GM21825 (cell line): ENCODE measurements around the gene LBHD2.
"Not testable (repeated sequence)": the region's sequence is repeated elsewhere in the genome, so short reads cannot be mapped to it uniquely, and the experiment has no call there.

ENCODE experiments used
- ATAC-seq: cut with Tn5 transposase; IDR thresholded peaks from one replicate; pipeline ENCODE4 v1.9.1; 2021; ENCODE audit warnings: mild to moderate bottlenecking, moderate library complexity; ENCODE audit not compliant: unreplicated experiment

The LBHD2 gene

DNA sequence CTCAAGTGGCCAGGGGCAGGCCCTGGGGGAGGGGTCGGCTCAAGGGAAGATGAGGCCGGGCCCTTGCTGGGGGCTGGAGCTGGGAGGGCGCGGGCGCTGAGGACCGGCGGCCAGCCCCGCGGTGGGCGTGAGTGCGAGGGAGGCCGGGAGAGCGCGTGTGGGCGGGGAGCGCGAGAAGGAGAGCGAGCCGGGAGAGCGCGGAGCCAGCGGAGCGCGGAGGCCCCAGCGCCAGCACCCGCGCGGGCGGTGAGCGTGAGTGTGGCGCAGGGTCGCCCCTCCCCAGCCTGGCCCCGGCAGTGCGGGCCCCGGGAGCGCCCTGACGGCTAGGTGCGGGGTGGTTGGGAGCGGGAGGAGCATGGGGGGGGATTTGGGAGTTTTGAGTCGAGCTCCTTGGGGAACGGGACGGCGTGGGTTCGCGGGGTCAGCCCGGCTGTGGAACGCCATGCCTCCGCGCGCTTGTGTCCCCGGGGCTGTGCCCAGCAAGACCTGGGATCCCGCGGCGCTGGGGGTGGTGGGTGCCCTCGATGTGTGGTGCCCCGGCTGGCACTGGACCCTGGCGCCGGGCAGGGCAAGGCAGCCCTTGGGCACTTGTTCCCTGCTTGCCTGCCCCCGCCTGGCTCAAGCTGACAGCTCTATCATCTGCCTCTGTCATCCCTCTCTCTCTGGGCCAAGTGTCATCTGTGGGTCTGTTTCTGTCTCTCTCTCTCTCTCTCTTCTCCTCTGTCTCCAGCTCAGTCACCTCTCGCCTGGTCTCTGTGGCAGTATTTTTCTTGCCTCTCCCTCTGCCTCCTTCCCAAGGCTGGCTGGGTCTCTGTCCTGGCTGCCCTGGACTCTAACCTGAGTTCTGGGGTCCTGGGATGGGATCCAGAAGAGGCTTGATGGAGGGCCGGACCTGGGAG is at the start of gene LBHD2:
LBHD2 (plus strand) TSS at position 190 of the 899 bp plus-strand sequence. CDS start 1,803 bp downstream, outside the sequence.
- ATAC-seq = no peak

DNA sequence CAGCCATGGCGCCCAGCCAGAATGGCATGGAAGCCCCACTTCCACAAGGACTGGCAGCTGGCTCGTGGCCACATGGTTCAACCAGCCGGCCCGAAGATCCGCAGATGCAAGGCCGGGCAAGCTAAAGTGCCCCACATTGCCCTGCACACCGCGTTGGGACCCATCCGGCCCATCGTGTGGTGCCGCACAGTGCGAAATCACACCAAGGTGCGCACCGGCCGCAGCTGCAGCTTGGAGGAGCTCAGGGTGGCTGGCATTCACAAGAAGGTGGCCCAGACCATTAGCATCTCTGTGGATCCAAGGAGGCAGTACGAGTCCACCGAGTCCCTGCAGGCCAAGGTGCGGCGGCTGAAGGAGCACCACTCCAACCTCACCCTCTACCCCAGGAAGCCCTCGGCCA is 42.5 kb upstream of the LBHD2 start:
- no peak for ATAC-seq

GRCh38 chr14:103043257-103044015 is 40.6 kb upstream of the LBHD2 start:
- no peak for ATAC-seq

DNA sequence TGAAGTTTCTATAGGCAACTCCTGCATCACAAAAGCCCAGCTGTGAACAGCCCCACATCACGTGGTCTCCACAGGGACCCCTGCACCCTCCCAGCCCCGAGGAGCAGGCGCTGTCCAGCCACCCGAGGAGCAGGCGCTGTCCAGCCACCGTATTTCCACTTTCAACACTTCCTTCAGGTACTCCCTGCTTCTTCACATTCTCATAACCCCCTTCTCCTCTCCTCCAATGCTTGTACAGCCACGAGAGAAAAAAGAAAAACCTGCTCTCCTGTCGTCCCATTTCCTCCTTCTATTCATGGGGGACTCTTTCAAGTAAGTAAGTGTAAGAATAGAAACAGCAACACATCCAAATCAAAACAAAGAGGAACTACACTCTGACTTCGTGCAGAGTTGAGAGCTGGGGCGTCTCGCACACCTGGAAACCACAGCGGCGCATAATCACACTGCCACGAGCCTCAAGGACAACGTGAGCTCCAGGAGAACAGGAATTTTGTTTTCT is 38.6 kb upstream of the LBHD2 start:
- peak; percentile 52 for ATAC-seq

GRCh38 chr14:103047453-103047852 is 36.6 kb upstream of the LBHD2 start:
- not testable (repeated sequence) for ATAC-seq

DNA sequence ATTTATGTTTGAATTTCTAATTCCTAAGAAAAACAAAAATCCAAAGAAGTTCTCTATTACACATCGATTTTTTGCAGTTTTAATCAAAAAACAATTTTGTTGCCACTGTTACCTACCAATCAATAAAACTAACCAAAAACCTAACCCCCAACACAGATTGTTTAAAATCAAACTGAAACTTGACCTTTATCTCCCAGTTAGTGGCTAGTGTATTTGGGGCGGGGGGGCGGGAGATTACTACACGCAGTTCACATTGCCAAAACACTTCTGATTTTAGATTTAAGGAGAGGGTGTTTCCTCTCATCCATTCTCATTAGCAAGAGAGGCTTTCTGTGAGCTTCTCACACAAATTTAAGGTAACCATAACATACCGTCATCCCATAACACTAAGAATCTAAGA is 33.1 kb upstream of the LBHD2 start:
- ATAC-seq = no peak

GRCh38 chr14:103052407-103052806 is 31.6 kb upstream of the LBHD2 start:
- no peak for ATAC-seq

GRCh38 chr14:103055695-103056094 is 28.3 kb upstream of the LBHD2 start:
- ATAC-seq = no peak

DNA sequence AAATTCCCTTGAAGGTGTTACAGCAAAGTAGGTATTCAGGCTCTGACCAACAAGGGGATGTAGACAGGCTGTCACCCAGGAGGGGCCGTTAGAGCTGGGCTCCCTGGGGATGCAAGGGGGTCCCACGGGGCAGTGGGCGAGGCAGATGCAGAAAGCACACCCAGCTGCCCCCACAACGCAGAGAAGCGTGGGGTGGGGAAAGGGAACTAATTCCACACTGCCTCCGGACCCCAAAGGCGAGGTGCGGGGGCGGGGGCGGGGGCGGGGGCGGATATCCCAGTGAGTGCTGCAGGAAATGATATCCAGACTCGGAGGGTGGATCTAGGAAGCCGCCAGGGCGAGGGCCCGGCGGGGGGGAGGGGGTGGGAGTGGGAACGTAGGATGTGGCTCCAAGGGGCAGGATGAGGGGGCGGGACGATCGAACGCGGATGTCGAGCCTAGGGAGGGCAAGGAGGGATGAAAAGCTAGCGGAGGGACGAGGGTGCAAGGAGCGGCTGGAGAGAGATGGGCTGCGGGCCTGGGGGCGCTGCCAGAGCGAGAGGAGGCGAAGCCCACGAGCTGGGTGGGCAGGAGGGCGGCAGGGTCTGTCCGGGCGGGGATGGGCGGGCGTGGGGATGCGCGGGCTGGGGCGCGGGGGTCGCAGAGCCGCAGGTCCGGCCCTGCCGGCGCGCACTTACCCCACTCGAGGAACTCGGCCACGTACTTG is 27.5 kb upstream of the LBHD2 start:
- no peak for ATAC-seq

DNA sequence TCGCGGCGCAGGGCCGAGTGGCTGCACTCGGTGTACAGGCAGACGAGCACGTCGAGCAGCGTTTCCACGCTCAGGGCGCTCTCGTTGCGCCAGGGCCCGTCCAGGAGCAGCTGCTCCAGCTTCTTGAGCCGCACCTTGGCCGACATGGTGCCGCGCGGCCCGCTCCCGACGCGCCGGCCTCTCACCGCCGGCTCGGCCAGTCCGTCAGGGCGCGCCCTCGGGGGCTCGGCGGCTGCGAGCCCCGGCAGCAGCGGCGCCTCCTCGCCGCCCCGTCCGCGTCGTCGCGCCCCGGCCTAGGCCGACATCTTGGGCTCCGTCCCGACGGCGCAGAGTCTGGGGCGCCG is 27.0 kb upstream of the LBHD2 start:
- ATAC-seq = no peak

DNA sequence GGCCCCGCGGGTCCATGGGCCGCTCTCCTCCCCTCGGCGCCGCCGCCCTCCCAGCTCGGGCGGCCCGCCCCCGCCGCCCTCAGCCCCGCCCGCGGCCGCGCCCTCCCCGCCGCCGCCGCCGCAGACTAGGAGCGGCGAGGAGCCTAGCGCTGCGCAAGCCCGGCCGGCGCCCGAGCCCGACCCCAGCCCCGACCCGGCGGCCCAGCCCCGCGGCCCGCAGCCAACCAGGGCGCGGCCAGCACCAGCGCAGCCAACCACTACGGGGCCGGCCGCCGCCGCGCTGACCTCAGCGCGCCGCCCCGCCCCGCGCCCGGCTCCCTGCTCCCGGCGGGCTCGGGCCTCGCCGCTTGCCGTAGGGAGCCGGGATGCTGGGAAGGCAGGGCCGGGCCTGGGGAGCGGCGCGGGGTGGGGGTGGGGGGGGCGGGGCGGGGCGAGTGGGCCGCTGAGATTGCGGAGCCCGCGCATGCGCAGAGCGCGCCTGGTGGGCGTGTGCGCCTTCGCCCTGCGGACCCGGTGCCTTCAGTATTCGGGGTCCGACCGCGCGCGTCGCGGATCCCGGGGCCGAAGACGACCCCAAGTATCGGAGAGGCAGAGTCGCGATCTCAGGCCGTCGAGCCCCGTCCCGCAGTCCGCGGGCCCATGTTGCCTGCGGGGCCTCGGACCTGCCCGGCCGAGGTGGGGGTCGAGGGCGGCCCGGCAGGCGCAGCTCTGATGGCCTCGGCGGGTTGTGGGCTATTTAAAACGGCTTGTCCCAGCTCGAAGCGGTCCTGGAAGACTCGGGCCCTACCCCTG is 26.4 kb upstream of the LBHD2 start, which contains the start of gene CDC42BPB:
CDC42BPB (minus strand) TSS at position 178 of the 792 bp plus-strand sequence. CDS start 376 bp downstream, outside the sequence.
- ATAC-seq = peak; percentile 69

DNA sequence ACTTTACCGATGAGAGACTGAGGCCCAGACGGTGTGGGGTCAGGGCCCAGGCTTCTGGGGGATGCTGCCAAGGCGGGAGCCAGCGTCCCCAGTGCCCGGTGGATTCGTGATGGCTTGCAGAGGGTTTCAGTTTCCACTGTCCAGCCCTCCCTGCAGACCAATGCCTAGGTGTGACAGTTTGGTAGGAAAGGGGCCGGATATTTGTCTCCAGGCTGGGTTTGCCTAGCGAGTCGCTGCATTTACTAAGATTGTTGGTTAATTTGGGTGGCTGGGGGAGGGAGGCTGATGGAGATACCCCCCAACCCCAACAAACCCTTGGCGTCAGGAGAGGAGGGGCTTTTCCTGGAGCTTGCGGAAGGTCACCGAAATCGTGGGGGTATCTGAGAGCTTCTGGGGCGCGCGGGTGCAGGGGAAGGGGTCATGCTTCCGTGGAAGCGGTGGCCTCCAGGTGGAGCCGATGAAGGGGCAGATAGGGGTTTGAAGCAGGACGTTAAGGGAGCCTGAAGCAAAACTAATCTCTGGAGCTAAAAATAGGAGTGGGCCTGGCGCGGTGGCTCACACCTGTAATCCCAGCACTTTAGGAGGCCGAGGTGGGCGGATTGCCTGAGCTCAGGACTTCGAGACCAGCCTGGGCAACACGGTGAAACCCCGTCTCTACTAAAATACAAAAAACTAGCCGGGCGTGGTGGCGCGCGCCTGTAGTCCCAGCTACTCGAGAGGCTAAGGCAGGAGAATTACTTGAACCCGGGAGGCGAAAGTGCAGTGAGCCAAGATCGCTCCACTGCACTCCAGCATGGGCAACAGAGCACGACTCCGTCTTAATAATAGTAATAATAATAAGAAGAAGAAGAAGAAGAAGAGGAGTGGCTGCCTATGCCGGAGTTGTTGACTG is 25.6 kb upstream of the LBHD2 start:
- peak; percentile 1 for ATAC-seq

DNA sequence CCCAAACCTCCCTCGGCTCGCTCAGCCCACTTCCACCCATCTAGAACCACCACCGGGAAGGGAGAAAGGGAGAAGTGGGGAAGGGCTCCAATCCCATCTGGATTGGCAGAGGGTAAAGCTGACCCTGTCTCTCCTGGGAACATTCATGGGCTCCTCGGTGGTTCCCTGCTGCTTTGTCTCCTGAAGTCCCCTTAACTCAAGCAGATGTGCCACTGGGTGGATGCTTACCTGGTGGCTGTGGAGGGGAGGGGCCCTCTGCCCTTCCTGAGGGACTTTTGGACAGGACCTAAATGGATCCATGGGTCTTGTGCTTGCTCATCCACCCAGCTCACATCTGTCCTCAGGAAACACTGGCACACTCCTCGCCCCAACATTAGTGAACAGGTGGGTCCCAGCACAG is 24.5 kb upstream of the LBHD2 start:
- ATAC-seq = no peak

DNA sequence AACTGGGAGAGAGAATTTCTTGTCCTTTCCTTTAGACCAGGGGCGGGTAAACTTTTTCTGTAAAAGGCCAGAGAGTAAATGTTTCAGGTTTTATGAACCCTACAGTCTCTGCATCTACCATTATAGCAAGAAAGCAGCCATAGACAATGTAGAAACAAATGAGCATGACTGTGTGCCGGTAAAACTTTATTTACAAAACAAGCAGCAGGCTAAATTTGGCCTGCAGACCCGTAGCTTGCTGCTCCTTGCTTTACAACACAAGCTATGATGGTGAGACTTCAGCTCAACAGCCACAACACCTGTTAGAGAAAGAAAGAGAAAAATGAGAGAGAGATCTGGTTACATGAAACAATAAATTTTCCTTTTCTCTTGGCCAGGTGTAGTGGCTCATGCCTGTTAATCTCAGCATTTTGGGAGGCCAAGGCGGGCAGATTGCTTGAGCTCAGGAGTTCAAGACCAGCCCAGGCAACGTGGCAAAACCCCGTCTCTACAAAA is 22.5 kb upstream of the LBHD2 start:
- no peak for ATAC-seq

- ATAC-seq = no peak
These were observed 19.6 kb upstream of the LBHD2 start for GRCh38 chr14:103064436-103064835.

DNA sequence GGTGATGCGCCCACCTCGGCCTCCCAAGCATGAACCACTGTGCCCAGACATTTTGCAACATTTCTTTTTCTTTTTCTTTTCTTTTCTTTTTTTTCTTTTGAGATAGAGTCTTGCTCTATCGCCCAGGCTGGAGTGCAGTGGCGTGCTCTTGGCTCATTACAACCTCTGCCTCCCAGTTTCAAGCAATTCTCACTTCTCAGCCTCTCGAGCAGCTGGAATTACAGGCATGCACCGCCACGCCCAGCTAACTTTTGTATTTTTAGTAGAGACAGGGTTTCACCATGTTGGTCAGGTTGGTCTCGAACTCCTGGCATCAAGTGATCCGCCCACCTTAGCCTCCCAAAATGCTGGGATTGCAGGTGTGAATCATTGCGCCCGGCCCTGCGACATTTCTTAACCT is 19.0 kb upstream of the LBHD2 start:
- no peak for ATAC-seq

GRCh38 chr14:103065861-103066260 is 18.1 kb upstream of the LBHD2 start:
- ATAC-seq = no peak

DNA sequence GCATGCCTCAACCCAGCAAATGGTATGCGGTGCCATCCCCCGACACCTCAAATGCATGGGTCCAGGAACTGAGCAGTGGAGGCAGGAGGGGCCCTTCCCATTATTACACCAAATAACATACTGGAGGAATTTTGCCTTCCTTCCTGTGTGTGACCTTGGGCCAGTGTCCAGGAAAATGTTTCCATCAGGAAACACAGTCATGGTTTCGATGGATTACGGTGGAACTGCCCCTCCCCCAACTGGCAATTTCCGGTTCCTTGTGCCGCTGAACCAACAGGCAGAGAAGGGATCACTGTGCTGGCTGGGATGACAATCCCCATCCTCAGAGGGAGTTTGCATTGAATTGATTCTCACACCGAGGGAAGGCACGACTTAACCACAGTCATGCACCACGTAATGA is 17.6 kb upstream of the LBHD2 start:
- no peak for ATAC-seq
